Mucosa of rectum (tissue), 2 donors: Measurements from ENCODE around the gene RNF215.

Experiments
- H3K27ac ChIP-seq, 2 donors: one replicate each; pipeline ENCODE4 v1.7.0; 2013; ENCODE audit warnings: inconsistent platforms in 2 of 2, low read depth in 2 of 2, low read length in 2 of 2
- H3K27me3 ChIP-seq, 2 donors: one replicate each; pipeline ENCODE4 v1.7.0; 2013; ENCODE audit warnings: low read length in 2 of 2; ENCODE audit not compliant: control insufficient read depth in 2 of 2, insufficient read depth in 2 of 2
- H3K36me3 ChIP-seq, 2 donors: one replicate each; pipeline ENCODE4 v1.7.0; 2013; ENCODE audit warnings: low read length in 2 of 2; ENCODE audit not compliant: control insufficient read depth in 2 of 2, insufficient read depth in 2 of 2
- H3K4me1 ChIP-seq, 2 donors: one replicate each; pipeline ENCODE4 v1.7.0; 2013; ENCODE audit warnings: low read length in 2 of 2, mild to moderate bottlenecking in 1 of 2; ENCODE audit not compliant: control insufficient read depth in 2 of 2, insufficient read depth in 2 of 2
- H3K4me3 ChIP-seq, 2 donors: one replicate each; pipeline ENCODE4 v1.7.0; 2013; ENCODE audit warnings: low read length in 2 of 2
- H3K9ac ChIP-seq, 2 donors: one replicate each; pipeline ENCODE4 v1.7.0; 2013; ENCODE audit warnings: low read length in 2 of 2, low read depth in 1 of 2, mild to moderate bottlenecking in 1 of 2
- H3K9me3 ChIP-seq, 2 donors: one replicate each; pipeline ENCODE4 v1.7.0; 2013; ENCODE audit warnings: low read length in 2 of 2; ENCODE audit not compliant: control insufficient read depth in 2 of 2
- donor health status: healthy.
- donor health status: Normal muscosa, but diverticular disease.

Gene RNF215

GRCh38 chr22:30382340-30382739 lies 4.9 kb downstream of the RNF215 start:
- H3K9me3 ChIP-seq = no peaks in the 10 kb centered on the region
- no peak overlapping the region for H3K27ac ChIP-seq
- H3K9ac ChIP-seq = no peak overlapping the region
- H3K27me3 ChIP-seq = no peaks in the 10 kb centered on the region
- H3K4me3 ChIP-seq = no peak overlapping the region
- no peaks in the 10 kb centered on the region for H3K36me3 ChIP-seq
- peaks cover 7% of the 10 kb centered on the region in 2 donors for H3K4me1 ChIP-seq

- Histone ChIP-seq H3K9ac (no peak overlapping the region), H3K27ac (no peak overlapping the region), H3K27me3 (no peaks in the 10 kb centered on the region), H3K9me3 (no peaks in the 10 kb centered on the region), H3K4me3 (no peak overlapping the region), H3K36me3 (no peaks in the 10 kb centered on the region), H3K4me1 (peaks cover 1% of the 10 kb centered on the region in 2 donors)
Measured at GRCh38 chr22:30381264-30381663, 5.9 kb downstream of the RNF215 start.

GRCh38 chr22:30380011-30380410 lies 7.2 kb downstream of the RNF215 start:
- Histone ChIP-seq H3K27me3 (no peaks in the 10 kb centered on the region), H3K27ac (no peak overlapping the region), H3K36me3 (no peaks in the 10 kb centered on the region), H3K9ac (no peak overlapping the region), H3K4me3 (no peak overlapping the region), H3K4me1 (no peaks in the 10 kb centered on the region), H3K9me3 (no peaks in the 10 kb centered on the region)

GRCh38 chr22:30375312-30375849 lies 11.8 kb downstream of the RNF215 start:
- no peaks in the 10 kb centered on the region for H3K36me3 ChIP-seq
- no peak overlapping the region for H3K9ac ChIP-seq
- no peak overlapping the region for H3K4me3 ChIP-seq
- H3K4me1 ChIP-seq = no peaks in the 10 kb centered on the region
- no peak overlapping the region for H3K27ac ChIP-seq
- no peaks in the 10 kb centered on the region for H3K9me3 ChIP-seq
- H3K27me3 ChIP-seq = no peaks in the 10 kb centered on the region

- no peak overlapping the region for H3K4me3 ChIP-seq
- no peaks in the 10 kb centered on the region for H3K4me1 ChIP-seq
- H3K9ac ChIP-seq = no peak overlapping the region
- H3K27me3 ChIP-seq = no peaks in the 10 kb centered on the region
- H3K27ac ChIP-seq = no peak overlapping the region
- no peaks in the 10 kb centered on the region for H3K9me3 ChIP-seq
- no peaks in the 10 kb centered on the region for H3K36me3 ChIP-seq
Measured at GRCh38 chr22:30373331-30374325, 13.6 kb downstream of the RNF215 start.

- H3K9ac ChIP-seq = no peak overlapping the region
- H3K4me3 ChIP-seq = no peak overlapping the region
- H3K36me3 ChIP-seq = no peaks in the 10 kb centered on the region
- H3K9me3 ChIP-seq = no peaks in the 10 kb centered on the region
- no peaks in the 10 kb centered on the region for H3K4me1 ChIP-seq
- no peak overlapping the region for H3K27ac ChIP-seq
- H3K27me3 ChIP-seq = no peaks in the 10 kb centered on the region
Measured at GRCh38 chr22:30372915-30373314, 14.3 kb downstream of the RNF215 start.

GRCh38 chr22:30371981-30372380 lies 15.2 kb downstream of the RNF215 start:
- H3K27ac ChIP-seq = no peak overlapping the region
- H3K36me3 ChIP-seq = no peaks in the 10 kb centered on the region

GRCh38 chr22:30371321-30371720 lies 15.9 kb downstream of the RNF215 start:
- Histone ChIP-seq H3K4me3 (no peak overlapping the region), H3K27ac (no peak overlapping the region), H3K27me3 (no peaks in the 10 kb centered on the region), H3K9me3 (no peaks in the 10 kb centered on the region), H3K36me3 (no peaks in the 10 kb centered on the region), H3K9ac (no peak overlapping the region), H3K4me1 (no peaks in the 10 kb centered on the region)

More at GRCh38 chr22:30371981-30372380, 15.2 kb downstream of the RNF215 start:
- Histone ChIP-seq H3K4me3 (no peak overlapping the region), H3K4me1 (no peaks in the 10 kb centered on the region), H3K27me3 (no peaks in the 10 kb centered on the region), H3K9me3 (no peaks in the 10 kb centered on the region), H3K9ac (no peak overlapping the region)

- no peak overlapping the region for H3K9ac ChIP-seq
- no peaks in the 10 kb centered on the region for H3K27me3 ChIP-seq
- no peak overlapping the region for H3K4me3 ChIP-seq
Measured at GRCh38 chr22:30370641-30371230, 16.5 kb downstream of the RNF215 start.

GRCh38 chr22:30368420-30368819 lies 18.8 kb downstream of the RNF215 start:
- H3K27ac ChIP-seq = no peak overlapping the region
- no peak overlapping the region for H3K4me3 ChIP-seq
- H3K9ac ChIP-seq = no peak overlapping the region
- no peaks in the 10 kb centered on the region for H3K9me3 ChIP-seq
- H3K4me1 ChIP-seq = no peaks in the 10 kb centered on the region
- H3K36me3 ChIP-seq = no peaks in the 10 kb centered on the region
- H3K27me3 ChIP-seq = no peaks in the 10 kb centered on the region

More at GRCh38 chr22:30370641-30371230, 16.5 kb downstream of the RNF215 start:
- Histone ChIP-seq H3K9me3 (no peaks in the 10 kb centered on the region), H3K4me1 (no peaks in the 10 kb centered on the region), H3K27ac (no peak overlapping the region), H3K36me3 (no peaks in the 10 kb centered on the region)
